GM12801 (cell line): ENCODE measurements around the gene XCR1.

Source experiments
- CTCF ChIP-seq: IDR thresholded peaks from one replicate; pipeline ENCODE4 v1.5.1; 2011; ENCODE audit warnings: control low read depth; ENCODE audit not compliant: insufficient read length; ENCODE audit errors: extremely low read depth

XCR1 gene

GRCh38 chr3:45994419-45995235, 32.7 kb downstream of the XCR1 start:
- TF ChIP-seq CTCF, result no peak

- no peak for TF ChIP-seq CTCF
Observed at GRCh38 chr3:45993421-45994027, 33.8 kb downstream of the XCR1 start.

GRCh38 chr3:45992821-45993221, 34.5 kb downstream of the XCR1 start:
- no peak for TF ChIP-seq CTCF

GRCh38 chr3:45992133-45992729, 35.1 kb downstream of the XCR1 start:
- TF ChIP-seq CTCF, result no peak

- no peak for TF ChIP-seq CTCF
Observed at GRCh38 chr3:45991341-45991740, 35.9 kb downstream of the XCR1 start.

- no peak for TF ChIP-seq CTCF
Observed at GRCh38 chr3:45990181-45990580, 37.1 kb downstream of the XCR1 start.

- no peak for TF ChIP-seq CTCF
Observed at GRCh38 chr3:45988804-45989203, 38.5 kb downstream of the XCR1 start.
